HUDEP-2 (cell line): ENCODE results near the gene FMN1.
A peak's percentile ranks its signal among the peaks of the same experiment; 100 is the strongest.

Source experiments
- DNase-seq, 76 experiments: peaks; one replicate each; lab custom pipeline; 2025; ENCODE audit not compliant: unreplicated experiment in 76 of 76; lab: John Stamatoyannopoulos, UW

Gene FMN1

DNA sequence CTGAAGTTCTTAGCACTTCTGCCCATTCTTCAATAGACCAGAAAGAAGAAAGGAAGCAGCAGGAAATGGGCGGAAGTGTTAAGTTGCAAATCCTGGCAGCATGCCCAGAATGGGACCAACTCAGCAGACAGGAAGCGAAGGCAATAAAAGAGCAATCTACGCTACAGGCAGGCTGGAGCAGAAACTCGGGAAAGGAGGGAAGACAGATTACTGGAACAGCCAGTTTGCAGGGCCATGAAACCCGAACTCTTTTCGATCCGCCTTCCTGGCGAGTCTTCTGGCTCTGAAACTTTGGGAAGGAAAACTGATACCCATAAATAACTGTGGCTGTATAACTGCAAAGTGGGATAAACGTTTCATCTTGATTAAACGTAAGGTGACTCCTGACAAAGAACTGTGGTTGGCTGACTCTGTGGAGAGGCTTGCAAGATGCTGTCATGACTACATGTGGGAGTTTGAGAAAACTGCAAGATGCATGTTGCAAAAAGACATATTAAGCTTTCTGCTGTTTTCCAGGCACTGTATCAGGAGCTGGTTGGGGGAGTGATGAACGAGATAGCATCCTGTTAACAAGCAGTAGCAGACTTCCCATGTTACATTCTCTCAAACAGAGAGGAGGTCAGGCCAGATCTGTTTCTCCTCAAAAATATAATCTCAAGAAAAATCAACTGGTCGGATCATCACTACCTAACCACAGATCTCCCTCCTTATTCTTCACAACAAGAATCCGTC is 67.8 kb downstream of the FMN1 start:
- DNase-seq = peak in 14 of 76 experiments; percentile 2 to 42 (median 12)

DNA sequence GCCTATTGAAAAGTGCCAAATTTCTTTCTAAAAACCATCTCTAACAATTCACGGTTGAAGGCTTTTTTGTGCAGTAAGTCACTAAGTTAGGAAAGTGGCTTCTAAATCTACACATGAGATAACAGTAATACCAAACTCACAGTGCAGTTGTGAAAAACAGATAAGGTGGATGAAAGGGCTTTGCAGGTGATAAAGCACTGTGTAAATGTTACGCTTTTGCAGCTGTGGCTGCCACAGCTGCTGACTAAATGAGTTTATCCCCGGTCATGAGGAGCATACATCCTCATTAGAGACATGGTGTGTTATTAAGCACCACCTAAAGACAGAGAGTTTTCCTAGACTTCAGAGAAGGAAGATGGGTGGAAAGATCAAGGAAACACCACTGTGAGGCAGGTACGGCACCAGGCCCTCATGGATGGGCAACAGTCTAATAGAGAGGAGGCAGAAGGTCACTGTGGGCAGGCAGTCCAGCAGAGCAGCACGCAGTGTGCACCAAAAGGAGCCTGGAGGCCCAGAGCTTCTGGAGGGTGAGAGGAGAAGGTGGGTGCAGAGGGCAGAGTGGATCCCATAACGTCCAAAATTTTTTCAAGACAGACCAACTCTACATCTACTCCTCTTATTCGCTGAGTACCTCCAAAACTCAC is 68.5 kb downstream of the FMN1 start:
- DNase-seq = no peak

DNA sequence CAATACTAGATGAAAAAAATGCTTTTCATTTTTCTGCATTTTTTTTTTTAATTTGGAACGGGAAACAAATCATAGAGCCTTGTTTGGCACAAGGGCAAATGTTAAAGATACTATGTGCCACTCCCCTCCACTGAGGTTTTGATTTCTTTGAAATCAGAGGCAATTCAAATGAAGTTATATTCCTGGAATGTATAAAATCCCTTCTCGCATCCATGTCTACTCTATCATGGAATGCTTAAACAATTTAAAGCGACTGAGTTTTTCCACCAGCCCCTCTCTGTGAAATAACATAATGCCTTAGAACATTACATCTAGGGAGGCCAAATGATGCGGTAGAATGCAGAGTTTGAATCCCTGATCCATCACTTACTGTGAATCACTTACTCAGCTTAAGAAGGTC is 69.7 kb downstream of the FMN1 start:
- no peak for DNase-seq

DNA sequence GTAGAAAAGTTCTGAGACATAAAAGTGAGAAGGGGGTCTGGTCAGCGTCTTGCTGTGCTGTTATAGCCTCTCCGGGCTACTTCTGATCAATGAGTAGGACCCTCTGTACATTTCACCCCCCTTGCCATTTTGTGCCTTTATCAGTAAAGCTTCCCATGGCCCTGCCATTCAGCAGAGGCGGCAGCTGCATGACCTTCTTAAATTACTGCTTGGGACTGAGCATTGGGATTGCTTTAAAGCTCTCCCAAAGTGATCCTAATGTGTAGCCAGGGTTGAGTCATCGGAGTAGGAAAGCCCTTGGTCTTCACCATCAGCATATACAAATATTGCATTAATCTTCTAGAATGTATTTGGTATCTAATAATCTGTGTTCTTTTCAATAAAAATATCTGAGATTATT is 70.2 kb downstream of the FMN1 start:
- DNase-seq = no peak

DNA sequence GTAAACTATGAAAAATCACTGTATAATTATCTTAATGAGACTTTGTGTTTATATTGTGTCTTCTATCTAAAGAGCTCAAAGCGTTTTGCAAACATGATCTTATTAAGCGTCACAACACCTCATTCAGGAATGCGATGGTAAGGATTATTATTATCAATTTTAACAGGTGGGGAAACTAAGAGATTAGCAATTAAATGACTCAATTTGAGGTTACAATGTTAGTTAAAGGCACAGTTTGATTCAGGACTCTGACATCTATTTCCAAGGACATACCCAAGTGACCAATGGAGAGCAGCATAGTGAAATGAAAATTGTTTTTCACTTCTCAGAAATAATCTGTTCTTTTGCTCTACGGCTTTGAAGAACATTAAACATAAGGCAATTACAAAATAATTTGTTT is 74.6 kb downstream of the FMN1 start:
- no peak for DNase-seq

DNA sequence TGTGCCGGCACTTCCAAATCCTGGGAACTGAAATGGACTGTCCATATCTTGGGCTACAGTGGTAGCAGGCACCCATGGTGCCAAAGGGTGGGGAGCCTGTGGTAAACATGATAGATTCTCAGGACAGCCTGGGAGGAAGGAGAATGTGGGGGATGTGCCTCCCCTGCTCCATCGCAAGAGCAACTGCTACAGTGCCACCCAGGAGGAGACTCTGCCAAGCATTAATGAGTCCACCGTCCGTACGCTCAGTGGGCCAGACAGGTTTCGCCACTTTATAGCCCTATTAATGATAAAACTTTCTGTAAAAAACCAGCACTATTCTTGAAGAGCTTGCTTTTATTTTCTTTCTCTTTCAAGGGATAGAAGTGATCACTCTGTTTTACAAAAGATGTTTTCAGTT is 75.2 kb downstream of the FMN1 start:
- no peak for DNase-seq

DNA sequence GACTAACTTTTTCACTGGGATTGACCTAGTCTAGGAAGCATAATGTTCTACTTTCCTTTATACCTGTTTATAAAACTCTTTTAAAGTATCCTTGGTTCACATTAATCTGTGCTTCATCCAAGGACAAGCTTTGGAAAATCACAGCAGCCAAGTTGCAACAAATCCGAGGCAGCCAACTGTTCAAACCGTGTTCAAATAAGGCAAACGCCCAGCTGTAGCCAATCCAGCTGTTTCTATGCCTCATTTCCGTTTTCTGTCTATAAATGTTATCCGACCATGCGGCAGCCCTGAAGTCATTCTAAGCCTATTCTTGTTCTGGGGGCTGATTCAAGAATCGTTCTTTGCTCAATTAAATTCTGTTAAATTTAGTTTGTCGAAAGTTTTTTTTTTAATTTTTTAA is 78.3 kb downstream of the FMN1 start:
- DNase-seq = no peak

DNA sequence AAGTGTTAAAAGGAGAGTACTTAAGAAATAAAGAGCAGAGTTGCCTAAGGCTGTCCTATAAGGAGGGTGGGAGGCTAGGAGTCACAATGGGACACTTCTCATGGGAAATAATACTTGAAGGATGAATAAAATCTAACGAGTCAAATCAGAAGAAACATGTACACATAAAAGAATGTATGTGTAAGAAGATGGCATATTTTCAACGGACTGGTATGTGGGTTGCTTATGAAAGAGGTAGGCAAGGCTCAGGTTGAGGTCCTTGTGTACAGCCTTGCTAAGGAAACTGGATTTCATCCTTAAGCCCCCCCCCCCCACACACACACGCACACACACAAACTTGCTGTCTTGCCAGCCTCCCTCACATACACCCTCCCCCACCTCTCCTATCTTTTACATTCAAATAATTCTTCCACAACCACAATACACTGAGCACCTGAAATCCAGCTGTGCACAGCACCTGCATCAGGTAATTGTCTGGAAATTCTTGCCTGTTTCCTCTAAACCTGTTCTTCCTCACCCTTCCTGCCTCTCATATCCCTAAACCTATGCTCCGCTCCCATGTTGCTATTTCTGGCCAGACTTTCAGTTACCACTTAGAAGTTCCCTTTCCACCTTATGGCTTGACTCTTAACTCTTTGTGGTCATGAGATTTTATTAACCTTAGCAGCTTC is 79.2 kb downstream of the FMN1 start:
- no peak for DNase-seq

DNA sequence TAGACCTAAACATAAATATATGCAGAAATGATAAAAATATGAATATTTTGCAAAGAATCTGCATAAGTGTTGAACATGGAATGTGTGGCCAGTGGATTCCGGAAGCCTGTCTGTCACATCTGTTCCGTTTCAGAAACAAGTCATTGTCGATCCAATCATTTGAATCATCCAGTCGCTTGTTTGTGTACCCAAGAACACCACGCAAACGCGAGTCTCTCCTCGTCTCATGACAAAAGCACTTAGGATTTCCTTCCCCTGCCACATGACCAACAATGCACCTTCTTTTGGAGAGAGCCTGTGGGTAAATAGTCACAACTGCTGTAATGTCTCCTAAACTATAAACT is 80.2 kb downstream of the FMN1 start:
- DNase-seq = no peak

DNA sequence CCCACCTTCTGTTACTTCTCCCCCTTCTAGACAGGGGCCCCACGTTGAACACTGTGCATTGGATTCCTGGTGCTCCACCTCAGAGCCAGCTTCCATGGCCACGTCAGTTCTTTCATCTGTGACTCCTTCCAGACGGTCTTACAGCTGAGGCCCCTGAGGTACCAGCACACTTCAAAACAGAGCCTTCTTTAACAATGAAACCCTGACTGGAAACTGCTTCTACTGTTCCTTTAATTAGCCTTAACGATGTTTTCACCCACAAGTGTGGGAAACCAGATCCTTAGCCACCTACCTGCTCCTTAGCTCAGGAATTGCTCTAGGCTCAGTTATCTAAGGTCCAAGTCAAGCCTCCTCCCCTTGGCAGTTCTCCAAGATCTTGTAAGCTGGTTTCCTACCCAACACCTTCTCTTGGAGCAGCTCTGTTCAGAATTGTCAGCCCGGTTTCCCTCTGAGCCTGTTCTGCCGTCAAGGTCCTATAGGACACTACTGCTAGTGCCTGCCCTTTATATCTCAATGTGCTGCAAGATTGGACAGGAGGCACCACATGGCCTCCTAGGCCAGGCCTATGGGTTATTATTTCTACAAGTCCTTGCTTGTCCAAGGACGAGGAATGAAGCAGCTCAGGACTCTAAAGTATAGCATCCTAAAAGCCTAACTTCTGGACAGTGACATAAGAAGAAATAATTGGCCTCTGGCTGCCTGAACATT is 80.7 kb downstream of the FMN1 start:
- DNase-seq = no peak

DNA sequence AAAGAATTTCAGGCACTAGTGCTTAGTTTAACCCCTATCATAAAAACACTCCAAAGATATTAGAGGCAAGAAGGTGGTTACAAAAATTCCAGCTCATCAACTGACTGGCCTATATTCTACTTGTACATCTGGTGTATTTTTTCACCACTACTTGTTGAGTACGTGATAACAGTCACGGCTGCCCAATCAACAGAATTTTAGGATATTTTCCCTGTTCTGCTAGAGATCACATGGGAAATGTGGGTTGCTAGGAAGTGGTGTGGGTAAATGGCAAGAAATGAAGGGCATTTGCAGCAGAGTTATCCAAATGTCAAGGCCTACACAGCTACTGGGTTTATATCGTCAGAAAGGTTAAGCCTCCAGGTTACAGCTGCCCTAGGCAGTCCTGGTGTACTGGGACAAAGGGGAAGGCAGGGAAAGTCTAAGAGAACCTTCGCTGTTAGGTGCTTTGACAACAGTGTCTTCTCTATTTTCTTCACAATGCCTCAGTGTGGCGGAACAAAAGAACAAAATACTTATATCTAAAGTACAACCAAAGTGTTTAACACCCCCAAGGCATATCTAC is 81.9 kb downstream of the FMN1 start:
- no peak for DNase-seq

DNA sequence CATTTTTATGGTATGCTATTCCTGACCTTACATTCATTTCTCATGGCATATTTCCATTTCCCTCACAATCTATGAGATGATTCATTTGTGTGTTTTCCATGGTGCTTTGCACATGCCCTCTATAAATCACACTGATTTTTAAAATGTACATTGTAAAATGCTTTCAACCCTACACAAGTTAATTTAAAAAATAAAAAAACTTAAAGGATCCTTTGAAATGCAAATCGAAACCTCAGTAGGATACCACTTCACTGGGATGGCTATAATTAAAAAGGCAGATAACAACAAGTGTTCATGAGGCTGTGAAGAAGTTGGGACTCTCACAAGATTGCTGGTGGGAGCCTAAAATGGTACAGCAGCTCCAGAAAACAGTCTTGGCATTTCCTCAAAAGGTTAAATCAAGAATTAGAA is 83.5 kb downstream of the FMN1 start:
- DNase-seq = no peak

DNA sequence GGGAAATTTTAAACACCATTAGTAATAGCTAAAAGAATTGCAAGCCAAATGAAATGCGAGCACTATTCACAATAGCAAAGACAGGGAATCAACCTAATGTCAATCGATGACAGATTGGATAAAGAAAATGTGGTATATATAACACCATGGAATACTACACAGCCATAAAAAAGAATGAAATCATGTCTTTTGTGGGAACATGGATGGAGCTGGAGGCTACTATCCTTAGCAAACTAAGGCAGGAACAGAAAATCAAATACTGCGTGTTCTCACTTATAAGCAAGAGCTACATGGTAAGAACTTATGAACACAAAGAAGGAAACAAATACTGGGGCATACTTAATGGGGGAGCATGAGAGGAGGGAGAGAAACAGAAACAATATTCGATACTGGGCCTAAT is 85.2 kb downstream of the FMN1 start:
- no peak for DNase-seq

DNA sequence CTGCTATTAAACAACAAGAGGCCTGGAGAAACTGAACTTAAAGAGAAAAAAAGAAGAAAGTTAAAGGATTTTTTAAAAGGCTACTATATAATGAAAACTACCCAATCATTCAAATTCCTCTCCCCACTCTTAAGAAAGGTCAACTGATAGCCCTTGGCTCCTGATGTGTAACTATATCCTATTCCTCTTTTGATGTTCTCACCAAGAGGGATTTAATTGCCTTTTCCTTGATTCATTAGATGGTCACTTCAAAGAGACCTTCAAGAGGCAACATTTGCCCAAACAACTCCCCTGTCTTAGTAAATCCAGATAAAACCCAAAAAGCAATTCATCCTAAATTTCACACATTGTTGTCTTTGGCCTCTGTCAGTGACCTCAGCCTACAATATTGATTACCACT is 86.0 kb downstream of the FMN1 start:
- no peak for DNase-seq

DNA sequence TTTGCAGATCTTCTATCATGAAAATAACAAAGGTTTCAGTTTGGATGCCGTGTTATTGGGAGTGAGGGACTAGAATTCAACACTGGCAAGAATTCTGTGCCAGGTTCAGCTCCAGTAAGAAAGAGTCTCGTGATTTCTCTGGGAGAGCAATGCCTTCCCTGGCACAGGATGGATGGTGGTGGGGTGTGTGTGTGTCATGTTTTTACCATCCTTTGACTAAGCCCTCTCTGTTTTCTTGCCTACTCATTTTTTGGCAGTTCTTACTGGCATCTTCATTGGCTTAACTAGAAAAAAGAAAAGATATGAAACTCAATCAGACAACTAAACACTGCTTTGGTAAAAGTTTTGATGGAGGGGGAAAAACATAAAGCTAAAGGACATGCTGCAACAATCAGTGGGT is 86.6 kb downstream of the FMN1 start:
- no peak for DNase-seq

DNA sequence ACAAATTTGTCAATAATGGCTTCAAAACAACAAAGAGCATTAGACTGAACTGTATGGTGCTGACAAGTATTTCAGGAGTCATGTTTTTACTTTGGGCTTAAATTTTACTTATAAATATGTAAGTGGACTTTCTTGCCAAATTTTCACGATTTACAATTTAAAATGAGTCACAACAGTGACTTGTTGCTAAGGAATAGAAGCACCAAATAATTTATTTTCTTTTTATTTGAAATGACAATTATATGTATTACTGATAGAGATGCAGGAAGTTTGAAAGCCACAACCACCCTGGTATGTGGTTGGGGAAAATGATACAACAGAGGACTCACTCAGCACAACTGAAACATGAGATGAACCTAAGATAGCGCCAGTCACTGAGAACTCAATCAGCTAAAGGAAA is 90.3 kb downstream of the FMN1 start:
- peak in 12 of 76 experiments; percentile 7 to 36 (median 25) for DNase-seq

DNA sequence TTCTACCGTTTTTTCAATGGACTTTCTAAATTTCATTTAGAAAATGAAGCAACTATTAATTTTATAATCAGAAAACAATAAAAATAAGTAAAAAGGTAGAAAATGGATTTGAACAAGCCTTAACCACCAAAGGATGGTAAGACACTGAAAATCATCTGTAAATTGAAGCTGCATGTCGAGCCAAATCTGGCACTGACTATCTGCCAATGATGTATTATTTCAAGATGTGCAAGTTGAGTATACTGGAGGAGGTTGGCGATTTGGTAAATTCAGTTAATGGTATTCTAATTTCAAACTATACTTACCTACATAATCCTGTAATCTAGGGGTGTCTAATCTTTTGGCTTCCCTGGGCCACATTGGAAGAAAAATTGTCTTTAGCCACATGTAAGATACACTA is 93.5 kb downstream of the FMN1 start:
- no peak for DNase-seq

DNA sequence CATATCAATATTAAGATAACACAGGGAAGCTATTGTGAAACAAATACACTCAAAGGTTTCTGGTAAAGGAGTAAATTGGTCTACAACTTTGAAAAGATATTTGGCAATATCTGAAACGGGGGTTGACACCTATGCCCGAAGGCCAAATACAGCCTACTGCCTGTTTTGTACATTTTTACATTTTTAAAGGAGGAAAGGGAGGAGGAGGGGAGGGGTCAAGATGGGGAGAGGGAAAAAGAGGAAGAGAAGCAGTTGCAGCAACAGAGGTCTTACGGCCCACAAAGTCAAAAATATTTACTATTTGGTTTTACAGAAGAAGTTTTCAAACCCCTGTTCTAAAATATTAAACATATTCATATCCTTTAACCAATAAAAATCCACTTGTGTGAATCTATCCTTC is 94.2 kb downstream of the FMN1 start:
- DNase-seq = no peak

DNA sequence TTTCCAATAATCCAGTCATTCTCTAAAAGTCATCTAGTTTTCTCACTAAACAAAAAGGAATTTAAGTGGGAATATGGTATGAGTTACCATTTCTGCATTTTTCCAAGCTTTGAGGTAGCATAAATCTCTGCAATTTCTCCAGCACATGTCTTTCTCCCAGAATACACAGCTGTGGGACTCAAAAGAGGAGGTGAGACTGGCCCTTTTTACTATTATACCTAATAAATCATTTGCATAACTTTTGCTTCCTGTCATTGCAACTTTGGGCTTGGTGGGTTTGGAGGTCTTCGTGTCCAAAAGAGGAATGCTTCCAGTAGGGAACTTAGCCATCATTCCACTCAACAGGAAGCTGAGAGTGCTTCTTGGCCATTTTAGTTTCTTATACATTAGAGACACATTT is 94.8 kb downstream of the FMN1 start:
- DNase-seq = no peak

DNA sequence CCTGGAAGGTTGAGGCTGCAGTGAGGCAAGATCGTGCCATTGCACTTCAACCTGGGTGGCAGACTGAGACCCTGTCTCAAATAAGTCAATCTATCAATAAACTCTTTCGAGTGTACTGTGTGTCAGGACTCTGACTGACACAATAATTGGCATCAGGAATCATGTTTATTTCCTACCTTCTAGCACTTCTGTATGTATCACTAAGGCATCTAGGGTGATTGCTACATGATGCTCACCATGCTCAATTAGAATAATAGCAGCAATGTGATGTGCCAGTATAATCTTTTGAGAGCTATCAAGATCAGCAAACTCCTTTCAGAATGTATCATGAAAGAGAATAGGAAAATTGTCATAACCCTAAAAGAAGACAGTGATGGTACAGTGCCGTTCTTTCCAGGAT is 95.3 kb downstream of the FMN1 start:
- DNase-seq = no peak
